DOHH2 (cell line): ENCODE results near the gene KRT39.

ENCODE experiments used
- H3F3A ChIP-seq: fragments of 200-600 bp; sonication (generic), shearing (Covaris generic); 2 replicates; pipeline ENCODE4 v1.6.0; 2016; ENCODE audit warnings: antibody characterized with exemption, mild to moderate bottlenecking; ENCODE audit not compliant: control insufficient read depth, insufficient read depth
- H3K27ac ChIP-seq: fragments of 200-600 bp; sonication (generic); 2 replicates; pipeline ENCODE4 v1.5.1; 2014; ENCODE audit warnings: low read depth, mild to moderate bottlenecking, low read length, moderate library complexity
- H3K27me3 ChIP-seq: fragments of 200-600 bp; sonication (generic); 2 replicates; pipeline ENCODE4 v1.6.1; 2014; ENCODE audit warnings: mild to moderate bottlenecking, low read length, mixed read lengths; ENCODE audit not compliant: control insufficient read depth
- H3K36me3 ChIP-seq: fragments of 200-600 bp; sonication (generic); 2 replicates; pipeline ENCODE4 v1.6.1; 2014; ENCODE audit warnings: mild to moderate bottlenecking, low read length, moderate library complexity, mixed read lengths; ENCODE audit not compliant: control insufficient read depth
- H3K4me1 ChIP-seq: fragments of 200-600 bp; sonication (generic); 2 replicates; pipeline ENCODE4 v1.6.1; 2014; ENCODE audit warnings: mild to moderate bottlenecking, low read length, mixed read lengths; ENCODE audit not compliant: control insufficient read depth
- H3K4me2 ChIP-seq: fragments of 200-600 bp; sonication (generic); 2 replicates; pipeline ENCODE4 v1.6.0; 2014; ENCODE audit warnings: mild to moderate bottlenecking, low read length, moderate library complexity
- H3K4me3 ChIP-seq: fragments of 200-600 bp; sonication (generic); 2 replicates; pipeline ENCODE4 v1.5.1; 2014; ENCODE audit warnings: mild to moderate bottlenecking, low read length, mixed read lengths
- H3K79me2 ChIP-seq: fragments of 200-600 bp; sonication (generic); 2 replicates; pipeline ENCODE4 v1.6.1; 2014; ENCODE audit warnings: mild to moderate bottlenecking, low read length, mixed read lengths; ENCODE audit not compliant: control insufficient read depth
- H3K9me2 ChIP-seq: fragments of 200-600 bp; sonication (generic); replicated peaks from 2 replicates; pipeline ENCODE4 v1.6.1; 2014; ENCODE audit warnings: mild to moderate bottlenecking, low read length, mixed read lengths; ENCODE audit not compliant: control insufficient read depth
- H3K9me3 ChIP-seq: fragments of 200-600 bp; sonication (generic); 2 replicates; pipeline ENCODE4 v1.6.1; 2014; ENCODE audit warnings: antibody characterized with exemption, low read length, mixed read lengths; ENCODE audit not compliant: control insufficient read depth, insufficient read depth
- H4K20me1 ChIP-seq: fragments of 200-600 bp; sonication (generic); 2 replicates; pipeline ENCODE4 v1.6.0; 2014; ENCODE audit warnings: low read depth, mild to moderate bottlenecking, antibody characterized with exemption, low read length, moderate library complexity; ENCODE audit not compliant: control insufficient read depth, insufficient read depth
- EZH2phosphoT487 ChIP-seq: fragments of 200-600 bp; sonication (generic); IDR thresholded peaks from 2 replicates; pipeline ENCODE4 v1.6.1; 2017; ENCODE audit warnings: borderline replicate concordance, mild to moderate bottlenecking, antibody characterized with exemption, low read length, moderate library complexity, mixed read lengths
- TF ChIP-seq, protein P1 (sequence below): fragments of 200-600 bp; sonication (generic); IDR thresholded peaks from one replicate; pipeline ENCODE4 v1.5.1; 2014; ENCODE audit warnings: antibody characterized with exemption, mild to moderate bottlenecking, low read depth, low read length; ENCODE audit not compliant: poor library complexity, severe bottlenecking

KRT39 gene

DNA sequence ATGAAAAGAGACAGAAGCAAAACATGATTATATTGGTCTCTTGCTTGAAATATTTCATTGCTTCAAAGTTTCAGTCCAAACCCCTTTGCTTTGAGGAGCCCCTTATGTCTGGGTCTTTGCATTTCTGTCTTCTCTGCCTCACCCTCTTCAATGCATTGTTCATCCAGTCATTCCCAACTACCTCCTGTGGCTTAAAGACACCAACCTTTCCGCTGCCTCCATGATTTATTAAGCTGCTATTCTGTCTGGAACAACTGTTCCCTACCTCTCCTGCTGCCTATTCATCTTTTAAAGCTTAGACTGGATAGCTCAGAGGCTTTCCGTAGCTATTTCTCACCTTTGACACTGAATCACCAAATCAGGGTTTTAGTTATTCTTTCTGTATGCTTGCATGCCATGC is 30.6 kb upstream of the KRT39 start:
- Histone ChIP-seq H3K27ac (no peak overlapping the region), H3K9me2 (no peaks in the 10 kb centered on the region), H3K79me2 (no peaks in the 10 kb centered on the region), H3K9me3 (no peaks in the 10 kb centered on the region), H3K27me3 (peaks cover 29% of the 10 kb centered on the region), H3K4me2 (no peak overlapping the region), H4K20me1 (no peaks in the 10 kb centered on the region), H3K4me1 (no peaks in the 10 kb centered on the region), H3F3A (no peaks in the 10 kb centered on the region), H3K4me3 (no peak overlapping the region), H3K36me3 (no peaks in the 10 kb centered on the region)
- TF ChIP-seq, protein P1, sequence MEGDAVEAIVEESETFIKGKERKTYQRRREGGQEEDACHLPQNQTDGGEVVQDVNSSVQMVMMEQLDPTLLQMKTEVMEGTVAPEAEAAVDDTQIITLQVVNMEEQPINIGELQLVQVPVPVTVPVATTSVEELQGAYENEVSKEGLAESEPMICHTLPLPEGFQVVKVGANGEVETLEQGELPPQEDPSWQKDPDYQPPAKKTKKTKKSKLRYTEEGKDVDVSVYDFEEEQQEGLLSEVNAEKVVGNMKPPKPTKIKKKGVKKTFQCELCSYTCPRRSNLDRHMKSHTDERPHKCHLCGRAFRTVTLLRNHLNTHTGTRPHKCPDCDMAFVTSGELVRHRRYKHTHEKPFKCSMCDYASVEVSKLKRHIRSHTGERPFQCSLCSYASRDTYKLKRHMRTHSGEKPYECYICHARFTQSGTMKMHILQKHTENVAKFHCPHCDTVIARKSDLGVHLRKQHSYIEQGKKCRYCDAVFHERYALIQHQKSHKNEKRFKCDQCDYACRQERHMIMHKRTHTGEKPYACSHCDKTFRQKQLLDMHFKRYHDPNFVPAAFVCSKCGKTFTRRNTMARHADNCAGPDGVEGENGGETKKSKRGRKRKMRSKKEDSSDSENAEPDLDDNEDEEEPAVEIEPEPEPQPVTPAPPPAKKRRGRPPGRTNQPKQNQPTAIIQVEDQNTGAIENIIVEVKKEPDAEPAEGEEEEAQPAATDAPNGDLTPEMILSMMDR, result no peak
- TF ChIP-seq EZH2phosphoT487, result no peak

DNA sequence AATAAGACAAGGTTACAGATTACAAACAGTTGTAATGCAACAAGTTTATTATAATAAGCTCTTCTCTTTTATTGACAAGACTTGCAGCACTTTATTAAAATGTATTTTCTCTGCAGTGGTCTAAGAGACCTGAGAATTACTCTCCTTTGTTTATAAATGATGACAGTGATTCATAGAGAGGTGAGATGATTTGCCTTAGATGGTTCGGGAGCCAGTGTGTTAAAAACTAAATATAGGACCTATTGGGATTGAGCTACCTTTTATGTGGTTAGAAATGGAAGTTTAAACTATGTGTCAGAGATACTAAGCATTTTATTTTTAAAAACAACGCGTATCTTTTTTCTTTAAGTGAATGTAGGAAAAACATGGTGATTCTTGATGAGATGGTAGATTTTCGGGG is 30.1 kb upstream of the KRT39 start:
- Histone ChIP-seq H3K4me3 (no peak overlapping the region), H3K27me3 (peaks cover 32% of the 10 kb centered on the region), H4K20me1 (no peaks in the 10 kb centered on the region), H3K9me2 (no peaks in the 10 kb centered on the region), H3K36me3 (no peaks in the 10 kb centered on the region), H3K9me3 (no peaks in the 10 kb centered on the region), H3K79me2 (no peaks in the 10 kb centered on the region), H3K27ac (no peak overlapping the region), H3K4me2 (no peak overlapping the region), H3K4me1 (no peaks in the 10 kb centered on the region), H3F3A (no peaks in the 10 kb centered on the region)
- no peak for TF ChIP-seq EZH2phosphoT487
- TF ChIP-seq, protein P1, result no peak

DNA sequence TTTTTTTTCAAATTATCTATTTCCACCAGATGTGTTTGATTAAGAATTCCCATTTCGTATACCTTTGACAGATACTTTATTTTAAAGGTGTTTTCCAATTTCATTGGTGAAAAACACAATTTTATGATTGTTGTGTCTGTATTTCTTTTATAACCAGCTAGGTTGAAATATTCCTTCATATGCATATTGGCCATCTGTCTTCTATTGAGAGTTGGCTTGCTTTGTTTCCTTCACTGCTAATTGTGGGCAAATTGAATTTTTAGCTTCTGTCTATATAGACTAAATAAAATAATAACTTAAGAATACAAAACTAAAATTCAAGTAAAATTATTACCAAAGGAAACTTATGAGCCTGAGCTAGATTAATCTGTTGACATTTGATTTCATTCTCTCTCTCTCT is 28.4 kb upstream of the KRT39 start:
- no peaks in the 10 kb centered on the region for H3K4me1 ChIP-seq
- H3K9me3 ChIP-seq, result no peaks in the 10 kb centered on the region
- no peaks in the 10 kb centered on the region for H3F3A ChIP-seq
- no peaks in the 10 kb centered on the region for H3K36me3 ChIP-seq
- no peak overlapping the region for H3K27ac ChIP-seq
- no peaks in the 10 kb centered on the region for H3K9me2 ChIP-seq
- TF ChIP-seq, protein P1, result no peak
- TF ChIP-seq EZH2phosphoT487, result no peak
- H3K27me3 ChIP-seq, result peaks cover 26% of the 10 kb centered on the region
- H4K20me1 ChIP-seq, result no peaks in the 10 kb centered on the region
- no peak overlapping the region for H3K4me3 ChIP-seq
- H3K79me2 ChIP-seq, result no peaks in the 10 kb centered on the region
- H3K4me2 ChIP-seq, result no peak overlapping the region

DNA sequence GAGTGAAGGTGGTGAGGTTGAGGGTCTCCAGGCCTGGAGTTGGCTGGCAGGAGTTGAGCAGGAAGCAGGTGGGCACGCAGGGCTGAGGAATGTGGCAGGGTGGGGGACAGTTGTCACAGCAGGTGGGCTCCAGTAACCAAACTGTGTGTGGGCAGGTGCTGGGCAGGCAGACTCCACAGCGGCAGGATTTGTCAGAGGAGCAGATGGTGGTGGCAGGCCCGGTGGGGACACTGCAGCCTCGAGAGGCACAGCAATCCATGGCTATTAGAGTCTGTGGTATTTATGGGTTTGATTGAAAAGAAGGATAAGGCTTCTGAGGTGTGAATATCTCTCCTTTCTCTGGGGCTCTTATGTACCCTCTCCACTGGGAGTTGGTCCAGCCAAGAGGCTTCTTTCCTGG is 27.1 kb upstream of the KRT39 start, which contains the start of gene KRTAP3-3:
Gene KRTAP3-3 (minus strand): TSS at position 326 of the 400 bp plus-strand sequence. CDS start 67 bp downstream, at position 259.
- no peaks in the 10 kb centered on the region for H4K20me1 ChIP-seq
- TF ChIP-seq EZH2phosphoT487, result no peak
- TF ChIP-seq, protein P1, result no peak

More for the DNA sequence above, 27.1 kb upstream of the KRT39 start, which contains the start of gene KRTAP3-3:
- H3K79me2 ChIP-seq, result no peaks in the 10 kb centered on the region
- peaks cover 30% of the 10 kb centered on the region for H3K27me3 ChIP-seq
- no peaks in the 10 kb centered on the region for H3K9me3 ChIP-seq
- no peaks in the 10 kb centered on the region for H3K9me2 ChIP-seq
- H3K4me3 ChIP-seq, result no peak within 1 kb of the TSS
- H3K4me1 ChIP-seq, result no peaks in the 10 kb centered on the region
- H3K36me3 ChIP-seq, result no peaks in the 10 kb centered on the region
- H3F3A ChIP-seq, result no peaks in the 10 kb centered on the region
- H3K27ac ChIP-seq, result no peak within 1 kb of the TSS
- no peak within 1 kb of the TSS for H3K4me2 ChIP-seq
